HEK293 (cell line): ENCODE data around the gene METTL17.
"Not testable (repeated sequence)": the region's sequence is repeated elsewhere in the genome, so short reads cannot be mapped to it uniquely, and the experiment has no call there.

Experiments used
- BCL11A ChIP-seq: fragments of 450-650 bp; formaldehyde crosslinking; IDR thresholded peaks from 2 replicates; pipeline ENCODE4 v1.5.1; 2016; ENCODE audit warnings: low read depth, missing biosample characterization, missing genetic modification characterization
- MYNN ChIP-seq: fragments of 450-650 bp; formaldehyde crosslinking; IDR thresholded peaks from 2 replicates; pipeline ENCODE4 v1.5.1; 2016; ENCODE audit warnings: missing biosample characterization, missing genetic modification characterization, borderline replicate concordance
- PRDM10 ChIP-seq: fragments of 450-650 bp; formaldehyde crosslinking; IDR thresholded peaks from 2 replicates; pipeline ENCODE4 v1.5.1; 2016; ENCODE audit warnings: missing biosample characterization, missing genetic modification characterization
- RBAK ChIP-seq: fragments of 450-650 bp; formaldehyde crosslinking; IDR thresholded peaks from 2 replicates; pipeline ENCODE4 v1.5.1; 2016; ENCODE audit warnings: missing biosample characterization, missing genetic modification characterization
- REST ChIP-seq: fragments of 450-650 bp; formaldehyde crosslinking; IDR thresholded peaks from 2 replicates; pipeline ENCODE4 v1.5.1; 2016; ENCODE audit warnings: missing biosample characterization, missing genetic modification characterization
- ZBTB49 ChIP-seq: fragments of 450-650 bp; formaldehyde crosslinking; IDR thresholded peaks from 2 replicates; pipeline ENCODE4 v1.5.1; 2016; ENCODE audit warnings: missing biosample characterization, missing genetic modification characterization, low read depth
- ZFP3 ChIP-seq: fragments of 450-650 bp; formaldehyde crosslinking; IDR thresholded peaks from 2 replicates; pipeline ENCODE4 v1.5.1; 2016; ENCODE audit warnings: low read depth, missing biosample characterization, missing genetic modification characterization
- ZNF404 ChIP-seq: fragments of 450-650 bp; formaldehyde crosslinking; IDR thresholded peaks from 2 replicates; pipeline ENCODE4 v1.5.1; 2017; ENCODE audit warnings: missing biosample characterization, missing genetic modification characterization
- ZNF580 ChIP-seq: fragments of 450-650 bp; formaldehyde crosslinking; IDR thresholded peaks from 2 replicates; pipeline ENCODE4 v1.5.1; 2016; ENCODE audit warnings: missing biosample characterization, missing genetic modification characterization
- ZSCAN16 ChIP-seq: fragments of 450-650 bp; formaldehyde crosslinking; IDR thresholded peaks from 2 replicates; pipeline ENCODE4 v1.5.1; 2016; ENCODE audit warnings: missing biosample characterization, missing genetic modification characterization
- TF ChIP-seq, protein P1 (sequence below): fragments of 450-650 bp; formaldehyde crosslinking; IDR thresholded peaks from 2 replicates; pipeline ENCODE4 v1.5.1; 2016; ENCODE audit warnings: missing biosample characterization, missing genetic modification characterization

DNA sequence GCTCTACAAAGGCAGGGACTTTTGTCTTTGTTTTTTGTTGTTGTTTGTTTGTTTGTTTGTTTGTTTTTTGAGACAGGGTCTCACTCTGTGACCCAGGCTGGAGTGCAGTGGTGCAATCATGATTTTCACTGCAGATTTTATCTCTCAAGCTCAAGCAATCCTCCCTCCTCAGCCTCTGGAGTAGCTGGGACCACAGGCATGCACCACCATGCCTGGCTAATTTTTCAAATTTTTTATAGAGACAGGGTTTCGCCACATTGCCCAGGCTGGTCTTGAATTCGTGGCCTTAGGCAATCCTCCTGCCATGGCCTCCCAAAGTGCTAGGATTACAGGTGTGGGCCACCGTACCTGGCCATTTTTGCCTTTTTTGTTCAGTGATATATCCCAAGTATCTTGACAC is 51.2 kb downstream of the METTL17 start:
- not testable (repeated sequence) for TF ChIP-seq MYNN (tag by site-specific recombination); PRDM10 (tag by site-specific recombination); ZFP3; ZBTB49 (tag by site-specific recombination); RBAK (tag by site-specific recombination); ZNF580; BCL11A; ZSCAN16 (tag by site-specific recombination); REST (tag by site-specific recombination); ZNF404
- TF ChIP-seq, protein P1, sequence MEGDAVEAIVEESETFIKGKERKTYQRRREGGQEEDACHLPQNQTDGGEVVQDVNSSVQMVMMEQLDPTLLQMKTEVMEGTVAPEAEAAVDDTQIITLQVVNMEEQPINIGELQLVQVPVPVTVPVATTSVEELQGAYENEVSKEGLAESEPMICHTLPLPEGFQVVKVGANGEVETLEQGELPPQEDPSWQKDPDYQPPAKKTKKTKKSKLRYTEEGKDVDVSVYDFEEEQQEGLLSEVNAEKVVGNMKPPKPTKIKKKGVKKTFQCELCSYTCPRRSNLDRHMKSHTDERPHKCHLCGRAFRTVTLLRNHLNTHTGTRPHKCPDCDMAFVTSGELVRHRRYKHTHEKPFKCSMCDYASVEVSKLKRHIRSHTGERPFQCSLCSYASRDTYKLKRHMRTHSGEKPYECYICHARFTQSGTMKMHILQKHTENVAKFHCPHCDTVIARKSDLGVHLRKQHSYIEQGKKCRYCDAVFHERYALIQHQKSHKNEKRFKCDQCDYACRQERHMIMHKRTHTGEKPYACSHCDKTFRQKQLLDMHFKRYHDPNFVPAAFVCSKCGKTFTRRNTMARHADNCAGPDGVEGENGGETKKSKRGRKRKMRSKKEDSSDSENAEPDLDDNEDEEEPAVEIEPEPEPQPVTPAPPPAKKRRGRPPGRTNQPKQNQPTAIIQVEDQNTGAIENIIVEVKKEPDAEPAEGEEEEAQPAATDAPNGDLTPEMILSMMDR (tag by site-specific recombination): not testable (repeated sequence)
